Epithelial cell of esophagus (primary cell): Measurements from ENCODE around the gene SLC12A4.
A peak's percentile ranks its signal among the peaks of the same experiment; 100 is the strongest.
"Not testable (repeated sequence)": the region's sequence is repeated elsewhere in the genome, so short reads cannot be mapped to it uniquely, and the experiment has no call there.

Experiments used
- DNase-seq: peaks from one replicate; pipeline ENCODE4 v3.0.0; 2010; ENCODE audit warnings: low read depth
- H3K4me3 ChIP-seq: 2 replicates; pipeline ENCODE4 v1.5.1; 2011; ENCODE audit warnings: mild to moderate bottlenecking, low read length, control low read depth
- TF ChIP-seq, protein P1 (sequence below): IDR thresholded peaks from 2 replicates; pipeline ENCODE4 v1.5.1; 2011; ENCODE audit warnings: low read depth, mild to moderate bottlenecking, low read length, control low read depth, inconsistent platforms; ENCODE audit not compliant: insufficient read depth; ENCODE audit errors: missing control alignments

Gene SLC12A4

GRCh38 chr16:67915831-67916723, 52.4 kb downstream of the SLC12A4 start:
- H3K4me3 ChIP-seq, result no peak overlapping the region
- TF ChIP-seq, protein P1, sequence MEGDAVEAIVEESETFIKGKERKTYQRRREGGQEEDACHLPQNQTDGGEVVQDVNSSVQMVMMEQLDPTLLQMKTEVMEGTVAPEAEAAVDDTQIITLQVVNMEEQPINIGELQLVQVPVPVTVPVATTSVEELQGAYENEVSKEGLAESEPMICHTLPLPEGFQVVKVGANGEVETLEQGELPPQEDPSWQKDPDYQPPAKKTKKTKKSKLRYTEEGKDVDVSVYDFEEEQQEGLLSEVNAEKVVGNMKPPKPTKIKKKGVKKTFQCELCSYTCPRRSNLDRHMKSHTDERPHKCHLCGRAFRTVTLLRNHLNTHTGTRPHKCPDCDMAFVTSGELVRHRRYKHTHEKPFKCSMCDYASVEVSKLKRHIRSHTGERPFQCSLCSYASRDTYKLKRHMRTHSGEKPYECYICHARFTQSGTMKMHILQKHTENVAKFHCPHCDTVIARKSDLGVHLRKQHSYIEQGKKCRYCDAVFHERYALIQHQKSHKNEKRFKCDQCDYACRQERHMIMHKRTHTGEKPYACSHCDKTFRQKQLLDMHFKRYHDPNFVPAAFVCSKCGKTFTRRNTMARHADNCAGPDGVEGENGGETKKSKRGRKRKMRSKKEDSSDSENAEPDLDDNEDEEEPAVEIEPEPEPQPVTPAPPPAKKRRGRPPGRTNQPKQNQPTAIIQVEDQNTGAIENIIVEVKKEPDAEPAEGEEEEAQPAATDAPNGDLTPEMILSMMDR, result no peak
- DNase-seq, result no peak

DNA sequence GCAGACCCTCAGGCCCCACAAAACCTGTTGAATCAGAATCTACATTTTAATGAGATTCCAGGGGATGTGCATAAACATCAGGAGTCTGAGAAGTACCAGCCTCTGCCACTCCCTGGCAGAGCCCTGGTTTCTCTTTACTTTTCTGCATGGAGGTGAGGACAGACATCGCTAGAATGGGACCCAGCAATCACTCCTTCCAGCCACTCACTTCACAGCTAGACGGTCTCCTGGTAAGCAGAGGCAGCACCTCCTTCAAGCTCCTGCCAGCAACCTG, 53.0 kb downstream of the SLC12A4 start:
- not testable (repeated sequence) for DNase-seq, H3K4me3 ChIP-seq

DNA sequence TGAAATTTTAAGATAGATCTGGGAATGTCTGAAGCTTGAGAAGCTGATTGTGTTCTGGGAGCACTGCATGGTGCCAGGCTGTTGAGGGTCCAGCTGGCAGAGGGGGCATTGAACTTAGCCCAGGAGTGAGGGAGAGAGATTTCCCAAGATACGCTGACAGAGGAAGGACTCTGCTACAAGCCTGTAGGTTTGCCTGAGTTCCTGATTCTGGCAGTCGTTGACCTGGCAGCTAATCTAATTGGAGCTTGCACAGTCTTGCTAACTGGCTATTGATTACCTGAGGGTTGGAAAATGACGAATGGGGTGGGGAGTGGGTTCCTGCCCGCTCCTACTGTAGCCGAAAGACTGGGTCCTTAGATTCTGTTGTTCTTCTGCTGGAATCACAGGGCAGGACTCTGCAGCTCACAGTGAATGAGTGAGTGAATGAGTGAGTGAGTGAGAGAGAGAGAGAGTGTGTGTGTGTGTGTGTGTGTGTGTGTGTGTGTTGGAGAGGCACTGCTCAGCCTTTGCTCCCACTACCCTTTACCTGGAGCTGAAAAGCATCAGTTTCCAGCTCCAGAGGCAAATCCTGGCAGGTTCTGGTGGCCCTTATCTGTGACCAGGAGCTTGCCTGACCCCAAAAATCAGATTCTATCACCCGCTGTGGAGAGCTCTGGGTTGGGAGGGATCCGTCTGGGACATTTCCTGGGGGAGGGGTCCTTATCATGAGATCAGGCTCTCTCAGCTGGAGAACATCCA, 53.5 kb downstream of the SLC12A4 start:
- no peak for DNase-seq
- H3K4me3 ChIP-seq, result no peak overlapping the region
- TF ChIP-seq, protein P1, result no peak

- peak; percentile 81 for DNase-seq
- TF ChIP-seq, protein P1, result no peak
These were observed 58.3 kb downstream of the SLC12A4 start for GRCh38 chr16:67910158-67910557.

GRCh38 chr16:67909056-67909742, 59.2 kb downstream of the SLC12A4 start:
- DNase-seq, result no peak

More at GRCh38 chr16:67910158-67910557, 58.3 kb downstream of the SLC12A4 start:
- H3K4me3 ChIP-seq, result no peak overlapping the region

GRCh38 chr16:67907397-67908180, 60.8 kb downstream of the SLC12A4 start:
- no peak overlapping the region for H3K4me3 ChIP-seq
- no peak for DNase-seq
- TF ChIP-seq, protein P1, result no peak

More at GRCh38 chr16:67909056-67909742, 59.2 kb downstream of the SLC12A4 start:
- TF ChIP-seq, protein P1, result no peak
- H3K4me3 ChIP-seq, result no peak overlapping the region

DNA sequence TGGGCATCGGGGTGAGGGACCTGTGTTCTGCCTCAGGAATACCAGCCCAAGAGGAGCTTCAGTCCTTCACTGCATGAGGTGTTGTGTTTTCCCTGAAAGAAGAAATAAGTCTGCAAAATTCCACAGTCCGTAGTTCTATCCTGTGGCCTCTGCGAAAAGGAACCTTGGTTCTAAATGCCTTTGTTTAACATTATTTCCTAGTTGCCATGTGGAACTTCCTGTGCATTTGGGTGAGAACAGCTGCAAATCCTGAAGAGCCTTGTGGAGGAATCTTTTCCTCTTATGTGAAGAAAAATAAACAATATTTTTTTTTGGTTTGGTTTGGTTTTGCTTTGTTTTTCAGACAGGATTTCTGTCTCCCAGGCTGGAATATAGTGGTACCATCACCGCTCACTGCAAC, 65.6 kb downstream of the SLC12A4 start:
- no peak for DNase-seq
- TF ChIP-seq, protein P1, result no peak
- no peak overlapping the region for H3K4me3 ChIP-seq
